Upper lobe of right lung (tissue), 1 donor: Measurements from ENCODE around the gene CYP1A2. TPM values are rescaled to one million over a fixed set of nuclear protein-coding genes. Genes with fewer than 3 reads are reported as not detected.

Experiments used
- ATAC-seq: fragments of 200-7000 bp; cut with Tn5 transposase; one replicate; pipeline ENCODE4 v1.9.1; 2020; ENCODE audit warnings: mild to moderate bottlenecking, moderate library complexity
- DNase-seq: peaks from one replicate; pipeline ENCODE4 v3.0.0-alpha.2; 2020
- H3K27ac ChIP-seq: fragments of 200-600 bp; one replicate; pipeline ENCODE4 v1.8.0; 2022
- H3K27me3 ChIP-seq: fragments of 200-600 bp; one replicate; pipeline ENCODE4 v1.8.0; 2022; ENCODE audit warnings: mild to moderate bottlenecking
- H3K36me3 ChIP-seq: fragments of 200-600 bp; one replicate; pipeline ENCODE4 v1.8.0; 2022
- H3K4me1 ChIP-seq: fragments of 200-600 bp; one replicate; pipeline ENCODE4 v1.8.0; 2022
- H3K4me3 ChIP-seq: fragments of 200-600 bp; one replicate; pipeline ENCODE4 v1.8.0; 2022; ENCODE audit warnings: mild to moderate bottlenecking
- H3K9me3 ChIP-seq: fragments of 200-600 bp; one replicate; pipeline ENCODE4 v1.8.0; 2022
- intact Hi-C: fragments of 100-400 bp; cut with DNase I; formaldehyde crosslinking; loops from one replicate; pipeline ENCODE4 v1.11.0; 2022
- long read RNA-seq: library from polyadenylated mRNA; unstranded; transcript quantifications from one replicate; pipeline ENCODE4 v2.0.0, GENCODE V29; 2021
- total RNA-seq: library from RNA; stranded (reverse); fragmentation: NEBNext Ultra II Directional; extraction: Animal tissue kit (Norgen Biotek cat#: 25700); gene quantifications from one replicate; pipeline ENCODE4 v1.2.1, GENCODE V29; 2021
- TF ChIP-seq, protein P1 (sequence below): fragments of 200-600 bp; IDR thresholded peaks from one replicate; pipeline ENCODE4 v1.8.0; 2022; ENCODE audit warnings: antibody characterized with exemption
- donor health status: DM: no; HTN: yes; CAD: no; lungs with severe emphysema.

CYP1A2 gene, protein sequence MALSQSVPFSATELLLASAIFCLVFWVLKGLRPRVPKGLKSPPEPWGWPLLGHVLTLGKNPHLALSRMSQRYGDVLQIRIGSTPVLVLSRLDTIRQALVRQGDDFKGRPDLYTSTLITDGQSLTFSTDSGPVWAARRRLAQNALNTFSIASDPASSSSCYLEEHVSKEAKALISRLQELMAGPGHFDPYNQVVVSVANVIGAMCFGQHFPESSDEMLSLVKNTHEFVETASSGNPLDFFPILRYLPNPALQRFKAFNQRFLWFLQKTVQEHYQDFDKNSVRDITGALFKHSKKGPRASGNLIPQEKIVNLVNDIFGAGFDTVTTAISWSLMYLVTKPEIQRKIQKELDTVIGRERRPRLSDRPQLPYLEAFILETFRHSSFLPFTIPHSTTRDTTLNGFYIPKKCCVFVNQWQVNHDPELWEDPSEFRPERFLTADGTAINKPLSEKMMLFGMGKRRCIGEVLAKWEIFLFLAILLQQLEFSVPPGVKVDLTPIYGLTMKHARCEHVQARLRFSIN
- total RNA-seq = 0.32 TPM
- long read RNA-seq, partial matches to known transcripts = 2 of 2 reads
- long read RNA-seq, other reads (novel, unspliced or antisense) = 0 of 2 reads

DNA sequence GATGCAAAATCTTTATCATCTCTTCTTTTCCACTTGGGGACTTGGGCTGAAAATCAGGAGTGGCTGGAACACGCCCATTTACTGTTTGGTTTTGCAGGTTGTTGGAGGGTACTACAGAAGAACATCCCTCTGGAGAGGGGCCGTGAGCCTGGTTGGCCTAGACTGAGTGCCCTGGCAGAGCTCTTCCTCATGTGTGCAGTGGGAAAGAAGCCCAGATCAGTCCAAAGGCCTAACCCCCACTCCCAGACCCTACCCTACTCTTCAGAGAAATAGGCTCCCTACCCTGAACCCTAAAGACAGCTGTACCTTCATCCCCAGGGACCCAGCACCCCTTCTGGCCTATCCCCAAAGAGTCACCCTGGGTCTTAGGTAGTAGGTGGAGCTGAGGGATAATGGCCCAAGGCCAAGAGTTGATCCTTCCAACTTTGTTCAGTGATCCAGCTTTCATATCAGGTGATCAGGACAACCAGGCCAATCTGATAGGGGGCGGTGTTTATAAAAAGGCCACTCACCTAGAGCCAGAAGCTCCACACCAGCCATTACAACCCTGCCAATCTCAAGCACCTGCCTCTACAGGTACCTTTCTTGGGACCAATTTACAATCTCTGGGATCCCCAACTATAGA, at the start of gene CYP1A2:
TSS of gene CYP1A2 (plus strand) at position 524 of the 625 bp plus-strand sequence. CDS start 894 bp downstream, outside the sequence.
- no peak within 1 kb of the TSS for H3K4me3 ChIP-seq
- TF ChIP-seq, protein P1, sequence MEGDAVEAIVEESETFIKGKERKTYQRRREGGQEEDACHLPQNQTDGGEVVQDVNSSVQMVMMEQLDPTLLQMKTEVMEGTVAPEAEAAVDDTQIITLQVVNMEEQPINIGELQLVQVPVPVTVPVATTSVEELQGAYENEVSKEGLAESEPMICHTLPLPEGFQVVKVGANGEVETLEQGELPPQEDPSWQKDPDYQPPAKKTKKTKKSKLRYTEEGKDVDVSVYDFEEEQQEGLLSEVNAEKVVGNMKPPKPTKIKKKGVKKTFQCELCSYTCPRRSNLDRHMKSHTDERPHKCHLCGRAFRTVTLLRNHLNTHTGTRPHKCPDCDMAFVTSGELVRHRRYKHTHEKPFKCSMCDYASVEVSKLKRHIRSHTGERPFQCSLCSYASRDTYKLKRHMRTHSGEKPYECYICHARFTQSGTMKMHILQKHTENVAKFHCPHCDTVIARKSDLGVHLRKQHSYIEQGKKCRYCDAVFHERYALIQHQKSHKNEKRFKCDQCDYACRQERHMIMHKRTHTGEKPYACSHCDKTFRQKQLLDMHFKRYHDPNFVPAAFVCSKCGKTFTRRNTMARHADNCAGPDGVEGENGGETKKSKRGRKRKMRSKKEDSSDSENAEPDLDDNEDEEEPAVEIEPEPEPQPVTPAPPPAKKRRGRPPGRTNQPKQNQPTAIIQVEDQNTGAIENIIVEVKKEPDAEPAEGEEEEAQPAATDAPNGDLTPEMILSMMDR = no peak
- H3K27ac ChIP-seq = no peak within 1 kb of the TSS
- no peaks in the 10 kb centered on the region for H3K9me3 ChIP-seq
- no peak for DNase-seq
- intact Hi-C loops = no loop called here
- ATAC-seq = no peak
- H3K36me3 ChIP-seq = no peaks in the 10 kb centered on the region
- no peaks in the 10 kb centered on the region for H3K4me1 ChIP-seq
- H3K27me3 ChIP-seq = no peaks in the 10 kb centered on the region

DNA sequence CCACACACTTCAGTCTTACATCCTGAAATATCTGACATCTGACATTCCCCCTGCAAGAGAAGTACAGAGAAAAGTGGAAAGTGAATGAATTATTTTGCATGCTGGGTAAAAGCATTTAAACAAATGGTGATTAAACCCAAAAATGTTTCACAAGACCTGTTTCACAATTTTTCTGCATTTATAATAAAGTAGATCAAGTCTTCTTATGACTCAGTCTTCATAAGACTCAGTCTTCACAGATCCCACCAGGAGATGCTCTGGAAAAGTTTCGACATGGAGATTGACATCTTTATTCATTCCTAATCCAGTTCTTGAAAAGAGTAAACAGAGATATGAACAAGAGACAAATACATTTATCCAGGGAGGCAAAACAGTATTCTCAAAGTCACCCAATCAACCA, 39.6 kb upstream of the CYP1A2 start:
- no peak for DNase-seq
- no peak overlapping the region for H3K27ac ChIP-seq

DNA sequence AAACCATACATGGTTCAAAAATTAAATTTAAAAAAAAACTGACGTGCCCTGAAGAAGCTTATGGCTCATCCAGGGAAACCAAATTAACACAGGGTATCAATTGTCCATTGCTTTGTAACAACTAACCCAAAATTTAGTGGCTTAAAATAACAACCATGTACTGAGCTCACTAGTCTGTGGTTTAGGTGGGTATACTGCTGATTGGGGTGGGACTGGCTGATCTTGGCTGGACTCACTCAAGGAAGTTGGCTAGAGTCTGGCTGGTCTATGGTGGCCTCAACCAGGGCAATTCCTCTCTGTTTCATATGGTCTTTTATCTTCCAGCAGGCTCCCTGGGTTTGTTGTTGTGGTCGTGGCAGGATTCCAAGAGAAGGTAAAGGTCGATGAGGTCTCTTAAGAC, 38.8 kb upstream of the CYP1A2 start:
- H3K9me3 ChIP-seq = no peaks in the 10 kb centered on the region
- DNase-seq (no peak), ATAC-seq (no peak)
- TF ChIP-seq, protein P1 = no peak
- no peaks in the 10 kb centered on the region for H3K27me3 ChIP-seq
- intact Hi-C loops = no loop called here
- H3K4me1 ChIP-seq = no peaks in the 10 kb centered on the region
- H3K4me3 ChIP-seq = no peak overlapping the region
- no peaks in the 10 kb centered on the region for H3K36me3 ChIP-seq
- H3K27ac ChIP-seq = no peak overlapping the region

More for the DNA sequence above, 39.6 kb upstream of the CYP1A2 start:
- TF ChIP-seq, protein P1 = no peak
- no peak for ATAC-seq
- Histone ChIP-seq H3K4me3 (no peak overlapping the region), H3K4me1 (no peaks in the 10 kb centered on the region), H3K36me3 (no peaks in the 10 kb centered on the region), H3K9me3 (no peaks in the 10 kb centered on the region), H3K27me3 (no peaks in the 10 kb centered on the region)
- intact Hi-C loops = no loop called here

DNA sequence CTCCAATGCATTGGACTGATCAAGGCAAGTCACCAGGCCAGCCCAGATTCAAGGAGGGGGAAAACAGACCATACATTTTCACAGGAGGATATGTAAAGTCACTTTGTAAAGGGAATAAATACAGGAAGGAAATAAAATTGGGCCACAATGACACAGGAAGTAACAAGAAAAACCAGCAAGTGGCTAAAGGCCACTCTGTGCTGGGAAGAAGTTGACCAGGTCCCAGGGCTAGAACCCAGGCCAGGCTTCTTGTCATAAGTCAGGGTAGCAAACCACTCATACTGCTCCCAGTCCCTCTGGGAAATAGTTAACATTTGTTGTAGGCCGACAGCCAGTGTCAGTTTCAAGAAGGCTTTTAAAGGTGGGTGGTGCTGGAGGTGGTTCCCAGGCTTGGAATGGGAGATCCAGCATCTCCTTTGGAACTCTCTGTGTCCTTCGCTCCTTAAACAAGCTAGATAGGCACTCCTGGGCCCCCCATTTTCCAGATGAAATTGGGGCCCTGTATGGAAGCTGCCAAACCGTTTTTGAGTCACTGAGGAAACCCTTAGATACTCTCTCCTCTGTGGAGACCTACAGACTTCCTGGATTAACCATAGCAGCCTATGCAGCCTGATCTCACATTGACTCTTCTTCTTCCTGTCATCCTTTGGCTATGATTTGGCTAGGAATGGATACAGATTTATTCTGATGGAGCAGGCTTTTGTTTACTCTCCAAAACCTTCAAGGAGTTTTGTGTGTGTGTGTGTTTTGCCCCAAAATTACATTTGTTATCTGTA, 38.1 kb upstream of the CYP1A2 start:
- H3K27ac ChIP-seq = no peak overlapping the region
- H3K4me1 ChIP-seq = no peaks in the 10 kb centered on the region
- intact Hi-C loops = no loop called here
- H3K36me3 ChIP-seq = no peaks in the 10 kb centered on the region
- no peak for ATAC-seq
- DNase-seq = no peak
- no peak overlapping the region for H3K4me3 ChIP-seq
- no peaks in the 10 kb centered on the region for H3K9me3 ChIP-seq
- H3K27me3 ChIP-seq = no peaks in the 10 kb centered on the region
- TF ChIP-seq, protein P1 = no peak

DNA sequence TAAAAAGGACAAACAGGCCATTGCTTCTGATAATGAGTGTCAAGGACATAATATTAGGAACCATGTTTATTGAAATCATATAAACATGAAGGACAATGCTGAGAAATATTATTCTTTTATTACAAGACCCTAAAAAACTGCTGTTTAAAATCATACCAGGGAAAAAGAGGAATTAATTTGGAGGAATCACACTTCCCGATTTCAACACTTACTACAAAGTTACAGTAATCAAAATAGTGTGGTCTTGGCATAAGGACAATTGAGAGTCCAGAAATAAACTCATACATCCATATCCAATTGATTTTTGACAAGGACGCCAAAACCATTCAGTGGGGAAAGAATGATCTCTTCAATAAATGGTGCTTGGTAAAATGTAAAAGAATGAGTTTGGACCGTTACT, 36.3 kb upstream of the CYP1A2 start:
- Histone ChIP-seq H3K4me1 (no peaks in the 10 kb centered on the region), H3K4me3 (no peak overlapping the region), H3K9me3 (no peaks in the 10 kb centered on the region), H3K36me3 (no peaks in the 10 kb centered on the region), H3K27ac (no peak overlapping the region), H3K27me3 (no peaks in the 10 kb centered on the region)
- intact Hi-C loops = no loop called here
- TF ChIP-seq, protein P1 = no peak
- DNase-seq (no peak), ATAC-seq (no peak)
